ENCODE results near the gene MOB3B.

Gene MOB3B

DNA sequence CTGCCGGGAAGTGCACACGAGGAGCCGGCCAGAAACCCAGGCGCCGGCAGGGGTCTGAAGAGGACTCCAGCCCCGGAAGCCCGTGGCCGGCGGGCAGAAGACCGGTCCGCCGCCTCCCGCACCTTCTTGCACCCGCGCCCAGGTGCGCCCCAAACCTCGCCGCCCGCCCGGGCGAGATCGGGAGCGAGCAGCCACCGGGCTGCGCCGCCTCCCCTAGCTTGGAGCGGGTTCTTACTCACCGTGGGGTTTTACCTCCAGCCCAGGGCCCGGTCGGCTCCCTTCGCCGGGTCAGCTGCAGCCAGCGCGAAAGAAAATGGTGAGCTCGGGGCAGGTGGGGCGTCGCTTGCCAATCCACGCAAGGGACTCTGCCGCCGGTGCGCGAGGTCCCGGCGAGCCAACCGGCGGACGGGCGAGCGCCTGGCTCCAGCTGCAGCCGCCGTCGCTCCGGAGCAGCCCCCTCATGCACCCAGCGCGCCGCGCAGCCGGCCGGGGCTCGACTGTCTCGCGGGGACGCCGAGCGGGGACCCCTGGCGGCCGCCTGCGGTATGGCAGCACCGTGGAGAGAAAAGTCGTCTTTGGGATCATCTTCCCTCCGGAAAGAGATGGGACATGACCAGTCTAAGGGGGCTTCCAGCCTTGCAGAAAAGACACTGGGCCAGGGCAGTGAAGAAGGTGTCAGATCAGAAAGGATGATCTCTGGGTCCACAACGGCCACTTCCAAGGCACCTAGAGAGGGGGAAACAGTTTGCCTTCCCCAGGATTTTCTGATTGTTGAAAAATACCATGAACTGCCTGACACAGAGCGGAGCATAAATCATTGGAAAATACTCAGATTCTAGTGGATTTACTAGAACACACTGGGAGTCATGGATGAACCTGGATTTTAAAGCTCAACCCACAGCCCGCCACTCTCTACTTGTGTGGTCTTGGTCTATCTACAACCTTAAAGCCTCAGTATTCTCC is at the start of gene MOB3B:
Gene MOB3B, minus strand, starts transcription at position 499 of the 963 bp plus-strand sequence. CDS start 74,264 bp downstream, outside the sequence.
- H3K4me1 Mint-ChIP-seq: peaks cover 12% of the 10 kb centered on the region
- DNase-seq: peak; percentile 85
- no peaks in the 10 kb centered on the region for H3K36me3 Mint-ChIP-seq (ENCODE audit: low read depth)
- peaks cover 22% of the 10 kb centered on the region for H3K27me3 Mint-ChIP-seq
- peak within 1 kb of the TSS; percentile 67 for H3K27ac Mint-ChIP-seq
- no peaks in the 10 kb centered on the region for H3K9me3 Mint-ChIP-seq
- peak; percentile 83 for ATAC-seq
- H3K4me3 Mint-ChIP-seq: peak within 1 kb of the TSS; percentile 85

- peak overlapping the region; percentile 99 for H3K27ac Mint-ChIP-seq
- peak overlapping the region; percentile 90 for H3K4me3 Mint-ChIP-seq
- DNase-seq (peak; percentile 93), ATAC-seq (peak; percentile 83)
- H3K36me3 Mint-ChIP-seq (ENCODE audit: low read depth): peaks cover 1% of the 10 kb centered on the region
- peaks cover 8% of the 10 kb centered on the region for H3K9me3 Mint-ChIP-seq
- H3K27me3 Mint-ChIP-seq: peaks cover 3% of the 10 kb centered on the region
- peaks cover 29% of the 10 kb centered on the region for H3K4me1 Mint-ChIP-seq
These were observed 44.3 kb upstream of the MOB3B start for GRCh38 chr9:27573634-27574590.

- Mint-ChIP-seq H3K27ac (peak within 1 kb of the TSS; percentile 99), H3K4me1 (peaks cover 29% of the 10 kb centered on the region), H3K4me3 (peak within 1 kb of the TSS; percentile 90), H3K36me3 (ENCODE audit: low read depth) (peaks cover 1% of the 10 kb centered on the region), H3K9me3 (peaks cover 2% of the 10 kb centered on the region), H3K27me3 (peaks cover 3% of the 10 kb centered on the region)
- ATAC-seq (peak; percentile 62), DNase-seq (peak; percentile 87)
These were observed 43.5 kb upstream of the MOB3B start, which contains the start of gene C9orf72 for GRCh38 chr9:27572918-27573633. C9orf72 (minus strand) TSS chr9:27573481; CDS start chr9:27567120, 6,361 bp downstream.

- H3K27me3 Mint-ChIP-seq: peaks cover 3% of the 10 kb centered on the region
- H3K27ac Mint-ChIP-seq: peak overlapping the region; percentile 99
- peak overlapping the region; percentile 90 for H3K4me3 Mint-ChIP-seq
- ATAC-seq (peak; percentile 73), DNase-seq (no peak)
- no peaks in the 10 kb centered on the region for H3K9me3 Mint-ChIP-seq
- H3K36me3 Mint-ChIP-seq (ENCODE audit: low read depth): peaks cover 1% of the 10 kb centered on the region
- peaks cover 29% of the 10 kb centered on the region for H3K4me1 Mint-ChIP-seq
These were observed 42.9 kb upstream of the MOB3B start for GRCh38 chr9:27572566-27572917.

DNA sequence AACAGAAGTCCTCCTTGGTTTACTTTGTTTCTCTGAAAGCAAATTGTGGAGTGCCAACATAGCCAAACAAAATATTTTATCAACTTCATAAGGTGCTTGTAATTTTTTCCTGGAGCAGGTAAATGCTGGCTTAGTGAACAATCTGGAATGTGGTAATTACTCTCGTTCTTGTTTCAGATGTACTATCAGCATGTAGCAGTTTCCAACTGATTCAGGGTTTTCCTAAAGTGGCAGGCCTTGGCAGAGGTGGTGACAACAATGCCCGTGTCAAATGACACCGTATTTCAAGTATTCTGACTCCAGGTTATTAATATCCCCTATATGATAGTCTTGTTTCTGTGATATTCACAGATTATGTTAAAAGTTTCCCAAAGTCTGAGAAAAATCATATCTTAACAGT is 42.4 kb upstream of the MOB3B start:
- H3K4me1 Mint-ChIP-seq: peaks cover 29% of the 10 kb centered on the region
- peaks cover 1% of the 10 kb centered on the region for H3K36me3 Mint-ChIP-seq (ENCODE audit: low read depth)
- ATAC-seq (no peak), DNase-seq (no peak)
- peak overlapping the region; percentile 90 for H3K4me3 Mint-ChIP-seq
- H3K9me3 Mint-ChIP-seq: no peaks in the 10 kb centered on the region
- peak overlapping the region; percentile 99 for H3K27ac Mint-ChIP-seq
- peaks cover 3% of the 10 kb centered on the region for H3K27me3 Mint-ChIP-seq

- Mint-ChIP-seq H3K4me3 (no peak overlapping the region), H3K9me3 (no peaks in the 10 kb centered on the region), H3K27ac (no peak overlapping the region), H3K27me3 (peaks cover 3% of the 10 kb centered on the region), H3K36me3 (ENCODE audit: low read depth) (peaks cover 4% of the 10 kb centered on the region), H3K4me1 (peaks cover 29% of the 10 kb centered on the region)
- DNase-seq (no peak), ATAC-seq (no peak)
These were observed 41.4 kb upstream of the MOB3B start for GRCh38 chr9:27571011-27571410.

- Mint-ChIP-seq H3K36me3 (ENCODE audit: low read depth) (peaks cover 8% of the 10 kb centered on the region), H3K4me1 (peaks cover 36% of the 10 kb centered on the region), H3K9me3 (no peaks in the 10 kb centered on the region), H3K4me3 (no peak overlapping the region), H3K27me3 (peaks cover 3% of the 10 kb centered on the region), H3K27ac (no peak overlapping the region)
- no peak for ATAC-seq
- no peak for DNase-seq
These were observed 39.8 kb upstream of the MOB3B start for GRCh38 chr9:27569406-27569805.

DNA sequence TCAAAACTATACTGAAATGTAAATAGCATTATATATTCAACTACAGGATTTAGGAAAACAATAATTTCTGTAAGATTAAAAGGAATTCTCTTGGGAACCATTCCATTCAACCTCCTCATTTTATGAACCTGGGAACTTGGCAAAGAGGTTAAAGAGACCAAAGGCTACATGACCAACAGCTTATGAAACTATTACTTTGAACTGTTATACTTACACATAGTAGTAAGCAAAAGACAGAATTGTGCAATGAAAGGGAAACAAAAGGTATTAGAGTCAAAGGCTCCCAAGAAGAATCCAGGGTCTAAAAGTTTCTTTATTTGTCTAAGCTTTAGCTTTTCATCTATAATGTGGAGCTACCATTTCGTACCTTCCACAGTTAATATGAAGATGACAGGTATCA is 36.5 kb upstream of the MOB3B start:
- ATAC-seq (no peak), DNase-seq (no peak)
- Mint-ChIP-seq H3K27ac (no peak overlapping the region), H3K36me3 (ENCODE audit: low read depth) (peaks cover 15% of the 10 kb centered on the region), H3K27me3 (no peaks in the 10 kb centered on the region), H3K9me3 (no peaks in the 10 kb centered on the region), H3K4me3 (no peak overlapping the region), H3K4me1 (peaks cover 23% of the 10 kb centered on the region)

GRCh38 chr9:27565696-27566095 is 36.1 kb upstream of the MOB3B start:
- Mint-ChIP-seq H3K36me3 (ENCODE audit: low read depth) (peaks cover 15% of the 10 kb centered on the region), H3K4me3 (no peak overlapping the region), H3K27me3 (no peaks in the 10 kb centered on the region), H3K9me3 (no peaks in the 10 kb centered on the region), H3K4me1 (peaks cover 23% of the 10 kb centered on the region), H3K27ac (no peak overlapping the region)
- DNase-seq (no peak), ATAC-seq (no peak)

DNA sequence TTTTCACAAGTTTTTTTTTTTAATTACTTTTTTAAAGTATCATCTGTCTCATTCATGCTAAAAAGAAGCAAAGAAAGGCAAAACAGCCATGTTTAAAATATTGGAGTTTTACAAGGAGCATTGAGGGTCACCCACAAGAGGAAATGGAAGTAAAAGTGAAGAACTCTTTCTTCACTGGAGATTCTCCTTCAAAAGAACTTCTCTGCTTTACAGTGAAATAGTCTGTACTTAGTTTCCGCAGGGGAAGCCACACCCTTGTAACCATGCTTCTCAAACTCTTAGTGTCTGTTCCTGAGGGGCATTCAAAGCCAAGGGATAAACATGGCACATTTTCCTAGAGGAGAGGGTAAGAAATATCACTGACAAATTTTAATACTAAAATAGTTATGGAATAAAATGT is 35.1 kb upstream of the MOB3B start:
- no peaks in the 10 kb centered on the region for H3K27me3 Mint-ChIP-seq
- H3K4me3 Mint-ChIP-seq: no peak overlapping the region
- no peaks in the 10 kb centered on the region for H3K9me3 Mint-ChIP-seq
- H3K4me1 Mint-ChIP-seq: peaks cover 23% of the 10 kb centered on the region
- DNase-seq (no peak), ATAC-seq (no peak)
- H3K27ac Mint-ChIP-seq: peak overlapping the region; percentile 39
- H3K36me3 Mint-ChIP-seq (ENCODE audit: low read depth): peaks cover 15% of the 10 kb centered on the region

GRCh38 chr9:27563738-27564430 is 34.3 kb upstream of the MOB3B start:
- Mint-ChIP-seq H3K9me3 (no peaks in the 10 kb centered on the region), H3K4me3 (no peak overlapping the region), H3K4me1 (peaks cover 23% of the 10 kb centered on the region), H3K36me3 (ENCODE audit: low read depth) (peaks cover 15% of the 10 kb centered on the region), H3K27me3 (no peaks in the 10 kb centered on the region), H3K27ac (no peak overlapping the region)
- no peak for ATAC-seq
- no peak for DNase-seq

- H3K27ac Mint-ChIP-seq: no peak overlapping the region
- ATAC-seq: no peak
- no peaks in the 10 kb centered on the region for H3K9me3 Mint-ChIP-seq
- no peak for DNase-seq
- no peaks in the 10 kb centered on the region for H3K27me3 Mint-ChIP-seq
- no peak overlapping the region for H3K4me3 Mint-ChIP-seq
- H3K4me1 Mint-ChIP-seq: peaks cover 23% of the 10 kb centered on the region
- peaks cover 16% of the 10 kb centered on the region for H3K36me3 Mint-ChIP-seq (ENCODE audit: low read depth)
These were observed 32.1 kb upstream of the MOB3B start for GRCh38 chr9:27561685-27562084.

GRCh38 chr9:27560457-27560856 is 30.8 kb upstream of the MOB3B start:
- H3K36me3 Mint-ChIP-seq (ENCODE audit: low read depth): peaks cover 14% of the 10 kb centered on the region
- DNase-seq (no peak), ATAC-seq (no peak)
- no peak overlapping the region for H3K27ac Mint-ChIP-seq
- peaks cover 20% of the 10 kb centered on the region for H3K4me1 Mint-ChIP-seq
- H3K27me3 Mint-ChIP-seq: no peaks in the 10 kb centered on the region
- H3K9me3 Mint-ChIP-seq: no peaks in the 10 kb centered on the region
- no peak overlapping the region for H3K4me3 Mint-ChIP-seq
